ENCODE results near the gene PPIB. TPM values are rescaled to one million over a fixed set of nuclear protein-coding genes. Genes with fewer than 3 reads are reported as not detected.

The PPIB gene
- 706 to 1,018 TPM (median 713 TPM) in 3 replicates for total RNA-seq
- long read RNA-seq, transcript PPIB-201 (5 exons, 1,081 nt), result major isoform, 703 of 746 reads
- long read RNA-seq, partial matches to known transcripts, result 10 of 746 reads
- long read RNA-seq, other reads (novel, unspliced or antisense), result 33 of 746 reads

- Mint-ChIP-seq H3K27me3 (ENCODE audit: low read depth) (no peaks in the 10 kb centered on the region), H3K27ac (ENCODE audit: unreplicated experiment) (peak within 1 kb of the TSS; percentile 95), H3K4me1 (ENCODE audit: low read depth) (peaks cover 43% of the 10 kb centered on the region), H3K36me3 (ENCODE audit: low read depth) (peaks cover 23% of the 10 kb centered on the region), H3K9me3 (ENCODE audit: low read depth) (no peaks in the 10 kb centered on the region), H3K4me3 (ENCODE audit: unreplicated experiment) (peak within 1 kb of the TSS; percentile 92)
- peak; percentile 75 for TF ChIP-seq CTCF (IDR thresholded peaks at IDR 0.05)
- peak; percentile 100 for DNase-seq (ENCODE audit: low spot score)
These were observed at the start of gene PPIB for GRCh38 chr15:64162869-64163658. Gene PPIB, minus strand, starts transcription at chr15:64163022. Its CDS starts 36 bp downstream, at chr15:64162986.

GRCh38 chr15:64211696-64212095 is 48.9 kb upstream of the PPIB start:
- no peak overlapping the region for H3K27ac Mint-ChIP-seq (ENCODE audit: unreplicated experiment)
- peaks cover 5% of the 10 kb centered on the region for H3K4me1 Mint-ChIP-seq (ENCODE audit: low read depth)
- no peaks in the 10 kb centered on the region for H3K9me3 Mint-ChIP-seq (ENCODE audit: low read depth)
- H3K4me3 Mint-ChIP-seq (ENCODE audit: unreplicated experiment), result no peak overlapping the region
- H3K27me3 Mint-ChIP-seq (ENCODE audit: low read depth), result no peaks in the 10 kb centered on the region
- TF ChIP-seq CTCF (IDR thresholded peaks at IDR 0.05), result no peak
- H3K36me3 Mint-ChIP-seq (ENCODE audit: low read depth), result peaks cover 6% of the 10 kb centered on the region
- no peak for DNase-seq (ENCODE audit: low spot score)

GRCh38 chr15:64210371-64210770 is 47.5 kb upstream of the PPIB start:
- no peak overlapping the region for H3K27ac Mint-ChIP-seq (ENCODE audit: unreplicated experiment)
- TF ChIP-seq CTCF (IDR thresholded peaks at IDR 0.05), result no peak
- H3K27me3 Mint-ChIP-seq (ENCODE audit: low read depth), result no peaks in the 10 kb centered on the region
- H3K9me3 Mint-ChIP-seq (ENCODE audit: low read depth), result no peaks in the 10 kb centered on the region
- peaks cover 5% of the 10 kb centered on the region for H3K4me1 Mint-ChIP-seq (ENCODE audit: low read depth)
- DNase-seq (ENCODE audit: low spot score), result no peak
- H3K4me3 Mint-ChIP-seq (ENCODE audit: unreplicated experiment), result no peak overlapping the region
- H3K36me3 Mint-ChIP-seq (ENCODE audit: low read depth), result peaks cover 6% of the 10 kb centered on the region

- Mint-ChIP-seq H3K4me3 (ENCODE audit: unreplicated experiment) (no peak overlapping the region), H3K4me1 (ENCODE audit: low read depth) (peaks cover 5% of the 10 kb centered on the region), H3K9me3 (ENCODE audit: low read depth) (no peaks in the 10 kb centered on the region), H3K27ac (ENCODE audit: unreplicated experiment) (no peak overlapping the region), H3K27me3 (ENCODE audit: low read depth) (no peaks in the 10 kb centered on the region), H3K36me3 (ENCODE audit: low read depth) (peaks cover 6% of the 10 kb centered on the region)
- DNase-seq (ENCODE audit: low spot score), result no peak
- peak; percentile 91 for TF ChIP-seq CTCF (IDR thresholded peaks at IDR 0.05)
These were observed 47.0 kb upstream of the PPIB start for GRCh38 chr15:64209680-64210334.

GRCh38 chr15:64205202-64205601 is 42.4 kb upstream of the PPIB start:
- Mint-ChIP-seq H3K36me3 (ENCODE audit: low read depth) (peaks cover 13% of the 10 kb centered on the region), H3K4me3 (ENCODE audit: unreplicated experiment) (no peak overlapping the region), H3K9me3 (ENCODE audit: low read depth) (no peaks in the 10 kb centered on the region), H3K27me3 (ENCODE audit: low read depth) (no peaks in the 10 kb centered on the region), H3K27ac (ENCODE audit: unreplicated experiment) (no peak overlapping the region), H3K4me1 (ENCODE audit: low read depth) (peaks cover 5% of the 10 kb centered on the region)
- TF ChIP-seq CTCF (IDR thresholded peaks at IDR 0.05), result no peak
- DNase-seq (ENCODE audit: low spot score), result no peak

Data from chondrocyte (in vitro differentiated cells).